Stimulated activated effector memory CD8-positive, alpha-beta T cell treated with anti-CD3 and anti-CD28 coated beads, Interleukin-12 subunit alpha, Interleukin-12 subunit beta, amount 100 ng/mL, for 72 hours (primary cell): ENCODE results near the gene PDGFC.
"Not testable (repeated sequence)": the region's sequence is repeated elsewhere in the genome, so short reads cannot be mapped to it uniquely, and the experiment has no call there.

Experiments used
- ATAC-seq: fragments of 150-1000 bp; cut with Tn5 transposase; 2 replicates; pipeline ENCODE4 v1.10.0; 2021
- DNase-seq, 2 donors: peaks; one replicate each; pipeline ENCODE4 v3.0.0; 2021 to 2022; ENCODE audit warnings: low spot score in 2 of 2
- H3K27ac Mint-ChIP-seq: one replicate; pipeline ENCODE4 v1.8.0; 2022; ENCODE audit warnings: mild to moderate bottlenecking, mixed read lengths
- H3K36me3 Mint-ChIP-seq: one replicate; pipeline ENCODE4 v1.8.0; 2022; ENCODE audit warnings: mild to moderate bottlenecking, mixed read lengths
- H3K4me1 Mint-ChIP-seq: one replicate; pipeline ENCODE4 v1.8.0; 2022; ENCODE audit warnings: mixed read lengths
- H3K4me3 Mint-ChIP-seq: one replicate; pipeline ENCODE4 v1.8.0; 2022; ENCODE audit warnings: mild to moderate bottlenecking, mixed read lengths
- H3K9me3 Mint-ChIP-seq: one replicate; pipeline ENCODE4 v1.8.0; 2022; ENCODE audit warnings: mixed read lengths

The PDGFC gene

GRCh38 chr4:156948738-156949137, 22.9 kb downstream of the PDGFC start:
- DNase-seq (no peak), ATAC-seq (no peak)
- Mint-ChIP-seq H3K27ac (no peak overlapping the region), H3K4me1 (no peaks in the 10 kb centered on the region), H3K4me3 (no peak overlapping the region), H3K9me3 (no peaks in the 10 kb centered on the region), H3K36me3 (no peaks in the 10 kb centered on the region)

- Mint-ChIP-seq H3K27ac (no peak overlapping the region), H3K9me3 (peaks cover 3% of the 10 kb centered on the region), H3K4me1 (no peaks in the 10 kb centered on the region), H3K4me3 (no peak overlapping the region), H3K36me3 (no peaks in the 10 kb centered on the region)
- DNase-seq (no peak), ATAC-seq (no peak)
Observed at GRCh38 chr4:156948133-156948532, 23.5 kb downstream of the PDGFC start.

- H3K36me3 Mint-ChIP-seq, result no peaks in the 10 kb centered on the region
- no peak overlapping the region for H3K27ac Mint-ChIP-seq
- peaks cover 6% of the 10 kb centered on the region for H3K9me3 Mint-ChIP-seq
- DNase-seq, result no peak
- no peak overlapping the region for H3K4me3 Mint-ChIP-seq
- no peak for ATAC-seq
- H3K4me1 Mint-ChIP-seq, result no peaks in the 10 kb centered on the region
Observed at GRCh38 chr4:156946516-156947424, 24.8 kb downstream of the PDGFC start.

- no peak for ATAC-seq
- Mint-ChIP-seq H3K4me3 (no peak overlapping the region), H3K9me3 (peaks cover 8% of the 10 kb centered on the region), H3K27ac (no peak overlapping the region), H3K4me1 (no peaks in the 10 kb centered on the region), H3K36me3 (no peaks in the 10 kb centered on the region)
- no peak for DNase-seq
Observed at GRCh38 chr4:156945532-156945931, 26.1 kb downstream of the PDGFC start.

GRCh38 chr4:156942991-156943390, 28.6 kb downstream of the PDGFC start:
- Mint-ChIP-seq H3K27ac (no peak overlapping the region), H3K36me3 (no peaks in the 10 kb centered on the region), H3K4me1 (no peaks in the 10 kb centered on the region), H3K9me3 (peaks cover 8% of the 10 kb centered on the region), H3K4me3 (no peak overlapping the region)
- DNase-seq (no peak), ATAC-seq (no peak)

GRCh38 chr4:156941940-156942548, 29.6 kb downstream of the PDGFC start:
- H3K9me3 Mint-ChIP-seq, result peaks cover 8% of the 10 kb centered on the region
- H3K4me1 Mint-ChIP-seq, result no peaks in the 10 kb centered on the region
- no peak for DNase-seq
- no peak overlapping the region for H3K27ac Mint-ChIP-seq
- no peaks in the 10 kb centered on the region for H3K36me3 Mint-ChIP-seq
- H3K4me3 Mint-ChIP-seq, result no peak overlapping the region
- ATAC-seq, result no peak

- ATAC-seq (no peak), DNase-seq (no peak)
- no peak overlapping the region for H3K4me3 Mint-ChIP-seq
- H3K4me1 Mint-ChIP-seq, result no peaks in the 10 kb centered on the region
- no peaks in the 10 kb centered on the region for H3K36me3 Mint-ChIP-seq
- H3K9me3 Mint-ChIP-seq, result peaks cover 10% of the 10 kb centered on the region
- no peak overlapping the region for H3K27ac Mint-ChIP-seq
Observed at GRCh38 chr4:156939801-156940200, 31.8 kb downstream of the PDGFC start.

- Mint-ChIP-seq H3K27ac (no peak overlapping the region), H3K4me3 (no peak overlapping the region), H3K36me3 (no peaks in the 10 kb centered on the region), H3K4me1 (no peaks in the 10 kb centered on the region), H3K9me3 (peaks cover 10% of the 10 kb centered on the region)
- DNase-seq (no peak), ATAC-seq (no peak)
Observed at GRCh38 chr4:156939139-156939538, 32.5 kb downstream of the PDGFC start.

- no peak overlapping the region for H3K27ac Mint-ChIP-seq
- no peak for ATAC-seq
- peaks cover 6% of the 10 kb centered on the region for H3K9me3 Mint-ChIP-seq
- no peaks in the 10 kb centered on the region for H3K4me1 Mint-ChIP-seq
- H3K4me3 Mint-ChIP-seq, result no peak overlapping the region
- no peak for DNase-seq
- no peaks in the 10 kb centered on the region for H3K36me3 Mint-ChIP-seq
Observed at GRCh38 chr4:156934259-156934635, 37.4 kb downstream of the PDGFC start.

GRCh38 chr4:156933633-156934258, 37.9 kb downstream of the PDGFC start:
- Mint-ChIP-seq H3K4me1 (no peaks in the 10 kb centered on the region), H3K9me3 (peaks cover 6% of the 10 kb centered on the region), H3K36me3 (no peaks in the 10 kb centered on the region), H3K27ac (no peak overlapping the region), H3K4me3 (no peak overlapping the region)
- no peak for ATAC-seq
- DNase-seq, result no peak

GRCh38 chr4:156932360-156932759, 39.2 kb downstream of the PDGFC start:
- not testable (repeated sequence) for H3K36me3 Mint-ChIP-seq, DNase-seq, H3K27ac Mint-ChIP-seq, ATAC-seq, H3K4me3 Mint-ChIP-seq, H3K4me1 Mint-ChIP-seq
- peaks cover 10% of the 10 kb centered on the region for H3K9me3 Mint-ChIP-seq

GRCh38 chr4:156931267-156931666, 40.3 kb downstream of the PDGFC start:
- ATAC-seq, result no peak
- Mint-ChIP-seq H3K4me1 (no peaks in the 10 kb centered on the region), H3K9me3 (peaks cover 14% of the 10 kb centered on the region), H3K4me3 (no peak overlapping the region), H3K36me3 (no peaks in the 10 kb centered on the region), H3K27ac (no peak overlapping the region)
- DNase-seq, result no peak

- Mint-ChIP-seq H3K9me3 (peaks cover 24% of the 10 kb centered on the region), H3K27ac (no peak overlapping the region), H3K4me3 (no peak overlapping the region), H3K36me3 (no peaks in the 10 kb centered on the region), H3K4me1 (no peaks in the 10 kb centered on the region)
- no peak for ATAC-seq
- DNase-seq, result no peak
Observed at GRCh38 chr4:156929386-156930105, 42.1 kb downstream of the PDGFC start.

GRCh38 chr4:156924774-156925315, 46.8 kb downstream of the PDGFC start:
- no peak overlapping the region for H3K4me3 Mint-ChIP-seq
- no peaks in the 10 kb centered on the region for H3K4me1 Mint-ChIP-seq
- peaks cover 34% of the 10 kb centered on the region for H3K9me3 Mint-ChIP-seq
- no peak for ATAC-seq
- no peaks in the 10 kb centered on the region for H3K36me3 Mint-ChIP-seq
- no peak for DNase-seq
- no peak overlapping the region for H3K27ac Mint-ChIP-seq

- Mint-ChIP-seq H3K27ac (no peak overlapping the region), H3K4me3 (no peak overlapping the region), H3K4me1 (no peaks in the 10 kb centered on the region), H3K36me3 (no peaks in the 10 kb centered on the region), H3K9me3 (peaks cover 35% of the 10 kb centered on the region)
- DNase-seq, result no peak
- no peak for ATAC-seq
Observed at GRCh38 chr4:156923525-156923924, 48.1 kb downstream of the PDGFC start.
